Ovary (tissue), 9 donors: Measurements from ENCODE around the gene SPRED2. TPM values are rescaled to one million over a fixed set of nuclear protein-coding genes. Genes with fewer than 3 reads are reported as not detected.
A peak's percentile ranks its signal among the peaks of the same experiment; 100 is the strongest.

Experiments
- DNase-seq, 5 donors: peaks; one replicate each; pipeline ENCODE4 v3.0.0-alpha.2; 2019 to 2020
- H3K27ac ChIP-seq, 2 donors: fragments of 200-600 bp; one replicate each; pipeline versions ENCODE4 v1.5.1 to v1.8.0; 2019 to 2022
- H3K27me3 ChIP-seq: fragments of 200-600 bp; one replicate; pipeline ENCODE4 v1.8.0; 2022
- H3K36me3 ChIP-seq: fragments of 200-600 bp; sonication (generic); one replicate; pipeline ENCODE4 v1.5.1; 2019
- H3K4me1 ChIP-seq: one replicate; pipeline ENCODE4 v1.8.1; 2013; ENCODE audit warnings: mild to moderate bottlenecking, moderate library complexity; ENCODE audit not compliant: insufficient read depth
- H3K4me3 ChIP-seq: fragments of 200-600 bp; sonication (generic); one replicate; pipeline ENCODE4 v1.5.1; 2017
- H3K9me3 ChIP-seq, 2 donors: fragments of 200-600 bp in 1 of 2; sonication (generic) in 1 of 2; one replicate each; pipeline versions ENCODE4 v1.5.1 to v1.8.1; 2013 to 2019; ENCODE audit warnings: mild to moderate bottlenecking in 1 of 2, moderate library complexity in 1 of 2
- CTCF ChIP-seq, 3 donors: fragments of 450-650 bp in 2 of 3; fragments of 200-600 bp in 1 of 3; IDR thresholded peaks; one replicate each; pipeline versions ENCODE4 v1.5.1 to v1.8.0; 2016 to 2022; ENCODE audit warnings: antibody characterized with exemption in 3 of 3, mild to moderate bottlenecking in 1 of 3
- EP300 ChIP-seq: sonication (generic); formaldehyde crosslinking; IDR thresholded peaks from one replicate; pipeline ENCODE4 v1.6.1; 2017; ENCODE audit warnings: antibody characterized with exemption
- POLR2A ChIP-seq: fragments of 450-650 bp; IDR thresholded peaks from one replicate; pipeline ENCODE4 v1.6.1; 2017; ENCODE audit warnings: antibody characterized with exemption, mild to moderate bottlenecking, moderate library complexity
- WGBS, 3 donors: extraction: QIAGEN DNeasy Blood & Tissue Kit in 1 of 3; methylation state at CpG; one replicate each; pipeline versions ENCODE4 v1.1.5 to v1.1.7; 2013 to 2017; 5-methylcytosine and 5-hydroxymethylcytosine counted together
- intact Hi-C, 4 donors: fragments of 100-400 bp; cut with DNase I; formaldehyde crosslinking; loops; one replicate each; pipeline versions ENCODE4 v1.11.0 to v1.15.1; 2022 to 2023
- polyA plus RNA-seq, 2 donors: library from polyadenylated mRNA; stranded (reverse); fragments of 200-250 nt in 1 of 2; fragments of 350-450 nt in 1 of 2; fragmentation: Illumina TruSeq in 1 of 2; extraction: RNeasy Lipid Tissue Mini Kit (QIAGEN cat#74804) in 1 of 2; gene quantifications; one replicate each; pipeline ENCODE4 v1.2.3, GENCODE V29; 2013 to 2014
- total RNA-seq, 7 donors: library from RNA; depleted of rRNA in 2 of 7; stranded (reverse); fragments of >200 nt in 2 of 7; fragmentation: NEBNext Ultra II Directional in 3 of 7; extraction: Animal tissue kit (Norgen Biotek cat#: 25700) in 3 of 7; gene quantifications; one replicate each; pipeline versions ENCODE4 v1.1.0 to v1.2.4, GENCODE V29; 2016 to 2023
- donor health status: DM: no; HTN: no; CAD: no; lungs with moderate emphysema.
- donor health status: DM: no; HTN: no; CAD: no.
- donor health status: Bipolar disorder and iron deficiency.
- donor health status: DM: yes; HTN: yes; CAD: no.
- donor health status: DM: no; HTN: no; CAD: no.
- donor health status: DM: yes; HTN: yes; CAD: no.

Gene SPRED2
- total and polyA plus RNA-seq, 9 donors: 13.1 to 32.9 (median 17.6) TPM

DNA sequence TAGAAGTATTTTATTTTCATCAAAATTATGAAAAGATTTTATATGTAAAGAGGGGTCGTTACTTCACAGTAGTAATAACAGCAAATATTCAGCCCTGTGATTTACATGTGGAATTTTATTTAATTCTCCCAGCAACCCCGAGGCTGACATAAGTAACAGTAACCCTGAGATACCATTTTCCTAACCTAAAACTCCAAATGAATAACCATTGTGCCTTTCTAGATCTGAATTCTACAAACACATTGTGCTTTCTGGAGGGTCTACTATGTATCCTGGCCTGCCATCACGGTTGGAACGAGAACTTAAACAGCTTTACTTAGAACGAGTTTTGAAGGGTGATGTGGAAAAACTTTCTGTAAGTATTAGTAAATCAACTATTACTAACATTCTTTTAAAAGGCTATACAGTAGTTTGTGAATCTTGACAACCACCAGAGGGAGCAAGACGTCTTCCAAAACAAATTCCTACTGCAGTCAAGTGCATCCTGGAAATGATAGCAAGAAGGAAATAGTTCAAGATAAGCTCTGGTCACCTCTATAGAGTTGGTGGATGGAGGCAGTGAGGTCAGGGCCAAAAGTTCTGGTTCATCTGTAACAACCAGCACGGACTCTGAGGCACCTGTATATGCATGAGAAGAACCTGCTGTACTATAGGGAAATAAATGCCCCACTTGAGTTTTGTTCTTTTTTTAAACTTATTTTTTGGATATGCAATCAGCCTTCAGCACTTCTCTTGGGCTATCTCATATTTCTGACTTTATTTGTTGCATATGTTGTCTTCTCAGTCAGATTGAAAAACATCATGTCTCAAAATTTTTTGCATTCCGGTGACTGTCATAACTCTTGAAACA, 167.4 kb downstream of the SPRED2 start:
- Histone ChIP-seq H3K4me1 (no peaks in the 10 kb centered on the region), H3K27ac (no peak overlapping the region), H3K4me3 (no peak overlapping the region), H3K27me3 (no peaks in the 10 kb centered on the region), H3K36me3 (no peaks in the 10 kb centered on the region), H3K9me3 (no peaks in the 10 kb centered on the region)
- 35 to 37% (median 35%) methylated on average over 8 of the region's 8 CpGs for WGBS, 3 donors
- intact Hi-C loops: loop anchor here (5.0 to 10.0 kb wide), 4 partner anchors 170 to 290 kb away; partner anchors contain the start of gene SPRED2 (in 2 of the 4)
- DNase-seq: peak in 1 of 5 donors; percentile 51
- TF ChIP-seq CTCF (IDR thresholded peaks at IDR 0.05): peak; percentile 27 to 78 (median 76)
- TF ChIP-seq POLR2A: no peak
- TF ChIP-seq EP300: no peak

- no peak for DNase-seq
- Histone ChIP-seq H3K36me3 (no peaks in the 10 kb centered on the region), H3K27me3 (no peaks in the 10 kb centered on the region), H3K4me1 (no peaks in the 10 kb centered on the region), H3K9me3 (no peaks in the 10 kb centered on the region), H3K4me3 (no peak overlapping the region), H3K27ac (no peak overlapping the region)
- 93 to 95% (median 93%) methylated on average over 7 of the region's 7 CpGs for WGBS, 3 donors
- intact Hi-C loops: loop anchor here in 3 of 4 donors (5.0 to 10.0 kb wide), 3 partner anchors 171 to 291 kb away; partner anchors contain the start of gene SPRED2 (in 2 of the 3)
- TF ChIP-seq POLR2A (no peak), CTCF (IDR thresholded peaks at IDR 0.05) (no peak), EP300 (no peak)
Observed at GRCh38 chr2:65263986-65264385, 168.4 kb downstream of the SPRED2 start.

DNA sequence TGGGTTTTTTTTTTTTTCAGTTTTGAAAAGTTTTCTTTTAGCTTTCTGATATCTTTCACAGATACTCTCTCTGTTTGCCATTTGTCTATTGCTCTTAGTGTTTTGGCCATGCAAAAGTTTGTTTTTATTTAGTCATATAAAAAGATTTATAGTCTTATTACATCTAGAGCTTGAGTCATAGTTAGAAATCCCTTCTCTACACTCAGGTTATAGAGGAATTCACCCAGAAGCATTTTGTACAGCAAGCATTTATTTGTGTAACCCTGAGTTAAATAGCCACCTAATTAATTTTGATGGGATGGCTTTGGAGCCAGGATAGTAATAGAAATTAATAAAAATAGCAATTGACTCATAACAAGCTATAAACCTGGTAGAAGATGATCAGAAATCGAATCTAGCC, 169.1 kb downstream of the SPRED2 start:
- no peaks in the 10 kb centered on the region for H3K36me3 ChIP-seq
- no peak for DNase-seq
- no peaks in the 10 kb centered on the region for H3K9me3 ChIP-seq
- 92 to 95% (median 93%) methylated on average over 1 of the region's 1 CpG for WGBS, 3 donors
- TF ChIP-seq POLR2A (no peak), EP300 (no peak), CTCF (IDR thresholded peaks at IDR 0.05) (no peak)
- no peak overlapping the region for H3K4me3 ChIP-seq
- no peaks in the 10 kb centered on the region for H3K4me1 ChIP-seq
- intact Hi-C loops: loop anchor here in 3 of 4 donors (5.0 to 10.0 kb wide), 3 partner anchors 172 to 292 kb away; partner anchors contain the start of gene SPRED2 (in 2 of the 3)
- H3K27me3 ChIP-seq: no peaks in the 10 kb centered on the region
- no peak overlapping the region for H3K27ac ChIP-seq

DNA sequence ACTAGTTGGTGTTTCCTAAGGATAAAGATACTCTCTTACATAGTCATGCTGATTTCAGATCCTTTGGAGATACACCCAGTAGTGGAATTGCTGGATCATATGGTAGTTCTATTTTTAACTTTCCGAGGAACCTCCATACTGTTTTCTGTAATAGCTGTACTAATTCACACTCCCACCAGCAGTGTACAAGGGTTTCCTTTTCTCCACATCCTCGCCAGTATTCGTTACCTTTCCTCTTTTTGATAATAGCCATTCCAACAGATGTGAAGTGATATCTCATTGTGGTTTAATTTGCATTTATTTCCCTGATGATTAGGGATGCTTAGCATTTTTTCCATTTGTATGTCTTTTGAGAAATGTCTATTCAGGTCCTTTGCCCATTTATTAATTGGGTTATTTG, 170.7 kb downstream of the SPRED2 start:
- no peaks in the 10 kb centered on the region for H3K27me3 ChIP-seq
- H3K4me3 ChIP-seq: no peak overlapping the region
- intact Hi-C loops: loop anchor here in 3 of 4 donors (5.0 to 10.0 kb wide), 3 partner anchors 173 to 293 kb away; partner anchors contain the start of gene SPRED2 (in 2 of the 3)
- no peak for DNase-seq
- H3K4me1 ChIP-seq: no peaks in the 10 kb centered on the region
- TF ChIP-seq EP300 (no peak), CTCF (IDR thresholded peaks at IDR 0.05) (no peak), POLR2A (no peak)
- H3K36me3 ChIP-seq: no peaks in the 10 kb centered on the region
- no peak overlapping the region for H3K27ac ChIP-seq
- 73 to 85% (median 78%) methylated on average over 3 of the region's 3 CpGs for WGBS, 3 donors
- H3K9me3 ChIP-seq: no peaks in the 10 kb centered on the region

Other genes starting within 250 kb of the SPRED2 start
- gene ACTR2, start 204.8 kb downstream of the SPRED2 start, total RNA-seq: 100 to 1,000 TPM in 5 of 7 donors, 10 to 100 TPM in 2; 33.4 to 146 (median 113) TPM
- gene ACTR2, start 204.8 kb downstream of the SPRED2 start, polyA plus RNA-seq: 100 to 1,000 TPM in 1 of 2 donors, 10 to 100 TPM in 1; 46.3 to 129 TPM